K562 (cell line): ENCODE data around the gene KDM2A. TPM values are rescaled to one million over a fixed set of nuclear protein-coding genes. Genes with fewer than 3 reads are reported as not detected.

Experiments
- EGR1 ChIP-seq: fragments of 450-650 bp; conservative IDR thresholded peaks from 2 replicates; pipeline ENCODE4 v1.6.1; 2017; ENCODE audit warnings: mild to moderate bottlenecking
- GTF2E2 ChIP-seq: fragments of 200-800 bp; sonication (Bioruptor generic); IDR thresholded peaks from 2 replicates; pipeline ENCODE4 v1.6.1; 2016; ENCODE audit warnings: missing genetic modification characterization, missing compliant biosample characterization
- HDAC8 ChIP-seq: fragments of 450-650 bp; IDR thresholded peaks from 2 replicates; pipeline ENCODE4 v1.6.1; 2016; ENCODE audit warnings: mild to moderate bottlenecking, missing genetic modification characterization, moderate library complexity, missing compliant biosample characterization
- HOXB6 ChIP-seq: fragments of 250-450 bp; sonication (Bioruptor Pico); IDR thresholded peaks from 2 replicates; pipeline ENCODE4 v1.5.1; 2022; ENCODE audit warnings: mild to moderate bottlenecking, borderline replicate concordance
- UBTF ChIP-seq, 2 experiments: IDR thresholded peaks; 2 replicates each; pipeline ENCODE4 v1.6.1; 2012; ENCODE audit warnings: improper control_type of control experiment in 2 of 2, low read depth in 2 of 2, low read length in 2 of 2, borderline replicate concordance in 1 of 2
- ZNF143 ChIP-seq: sonication (generic); formaldehyde crosslinking; IDR thresholded peaks from 2 replicates; pipeline ENCODE4 v1.9.0; 2022; ENCODE audit warnings: mild to moderate bottlenecking, missing genetic modification reagents
- polyA plus RNA-seq, 8 experiments: library from polyadenylated mRNA; depleted of rRNA in 4 of 8; stranded (reverse) in 5 of 8; unstranded in 3 of 8; fragments of >200 nt; fragmentation: Nextera tagmentation in 2 of 8; fragmentation: Illumina TruSeq in 1 of 8; extraction: Ambion mirVana in 2 of 8; extraction: Trizol in 1 of 8; gene quantifications; 2 replicates each; pipeline versions ENCODE4 v1.2.1 to v1.2.3, GENCODE V29; 2011 to 2014; ENCODE audit warnings: inconsistent platforms in 1 of 8, missing spikeins in 1 of 8
- total RNA-seq, 7 experiments: library from RNA; depleted of rRNA in 6 of 7; stranded (reverse); fragments of >200 nt in 6 of 7; fragmentation: Illumina TruSeq in 2 of 7; extraction: Trizol in 2 of 7; gene quantifications; 2 replicates each; pipeline versions ENCODE4 v1.2.1 to v1.2.3, GENCODE V29; 2011 to 2021; ENCODE audit warnings: low replicate concordance in 1 of 7
- TF ChIP-seq, protein P1 (sequence below), 2 experiments: fragments of 150-350 bp in 1 of 2; IDR thresholded peaks; 2 replicates each; pipeline ENCODE4 v1.6.1; 2012 to 2016; ENCODE audit warnings: low read depth in 2 of 2, low read length in 2 of 2, mild to moderate bottlenecking in 1 of 2, moderate library complexity in 1 of 2
- TF ChIP-seq, protein P2 (sequence below): fragments of 450-650 bp; IDR thresholded peaks from 2 replicates; pipeline ENCODE4 v1.6.1; 2016; ENCODE audit warnings: missing biosample characterization, missing genetic modification characterization
- TF ChIP-seq, protein P3 (sequence below): fragments of 450-650 bp; IDR thresholded peaks from 2 replicates; pipeline ENCODE4 v1.6.1; 2016; ENCODE audit warnings: low read depth

Gene KDM2A
- total and polyA plus RNA-seq, 9 of the 15 experiments (the other 6 are each of a cell fraction or from before 2014, with no cell fraction given), result 5.0 to 39.3 (median 21.3) TPM

- TF ChIP-seq, protein P1, sequence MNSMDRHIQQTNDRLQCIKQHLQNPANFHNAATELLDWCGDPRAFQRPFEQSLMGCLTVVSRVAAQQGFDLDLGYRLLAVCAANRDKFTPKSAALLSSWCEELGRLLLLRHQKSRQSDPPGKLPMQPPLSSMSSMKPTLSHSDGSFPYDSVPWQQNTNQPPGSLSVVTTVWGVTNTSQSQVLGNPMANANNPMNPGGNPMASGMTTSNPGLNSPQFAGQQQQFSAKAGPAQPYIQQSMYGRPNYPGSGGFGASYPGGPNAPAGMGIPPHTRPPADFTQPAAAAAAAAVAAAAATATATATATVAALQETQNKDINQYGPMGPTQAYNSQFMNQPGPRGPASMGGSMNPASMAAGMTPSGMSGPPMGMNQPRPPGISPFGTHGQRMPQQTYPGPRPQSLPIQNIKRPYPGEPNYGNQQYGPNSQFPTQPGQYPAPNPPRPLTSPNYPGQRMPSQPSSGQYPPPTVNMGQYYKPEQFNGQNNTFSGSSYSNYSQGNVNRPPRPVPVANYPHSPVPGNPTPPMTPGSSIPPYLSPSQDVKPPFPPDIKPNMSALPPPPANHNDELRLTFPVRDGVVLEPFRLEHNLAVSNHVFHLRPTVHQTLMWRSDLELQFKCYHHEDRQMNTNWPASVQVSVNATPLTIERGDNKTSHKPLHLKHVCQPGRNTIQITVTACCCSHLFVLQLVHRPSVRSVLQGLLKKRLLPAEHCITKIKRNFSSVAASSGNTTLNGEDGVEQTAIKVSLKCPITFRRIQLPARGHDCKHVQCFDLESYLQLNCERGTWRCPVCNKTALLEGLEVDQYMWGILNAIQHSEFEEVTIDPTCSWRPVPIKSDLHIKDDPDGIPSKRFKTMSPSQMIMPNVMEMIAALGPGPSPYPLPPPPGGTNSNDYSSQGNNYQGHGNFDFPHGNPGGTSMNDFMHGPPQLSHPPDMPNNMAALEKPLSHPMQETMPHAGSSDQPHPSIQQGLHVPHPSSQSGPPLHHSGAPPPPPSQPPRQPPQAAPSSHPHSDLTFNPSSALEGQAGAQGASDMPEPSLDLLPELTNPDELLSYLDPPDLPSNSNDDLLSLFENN (IDR thresholded peaks at IDR 0.05; ENCODE audit: low read depth in 2 of 2, low read length in 2 of 2), result peak; percentile 14 to 80; a peak in 3 of 4 replicates
- TF ChIP-seq, protein P2, sequence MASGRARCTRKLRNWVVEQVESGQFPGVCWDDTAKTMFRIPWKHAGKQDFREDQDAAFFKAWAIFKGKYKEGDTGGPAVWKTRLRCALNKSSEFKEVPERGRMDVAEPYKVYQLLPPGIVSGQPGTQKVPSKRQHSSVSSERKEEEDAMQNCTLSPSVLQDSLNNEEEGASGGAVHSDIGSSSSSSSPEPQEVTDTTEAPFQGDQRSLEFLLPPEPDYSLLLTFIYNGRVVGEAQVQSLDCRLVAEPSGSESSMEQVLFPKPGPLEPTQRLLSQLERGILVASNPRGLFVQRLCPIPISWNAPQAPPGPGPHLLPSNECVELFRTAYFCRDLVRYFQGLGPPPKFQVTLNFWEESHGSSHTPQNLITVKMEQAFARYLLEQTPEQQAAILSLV (tag), result no peak
- no peak for TF ChIP-seq HDAC8 (tag)
- peak; percentile 60 to 90; a peak in 2 of 4 replicates for TF ChIP-seq UBTF (IDR thresholded peaks at IDR 0.05; ENCODE audit: borderline replicate concordance in 1 of 2, low read depth in 2 of 2, low read length in 2 of 2)
- no peak for TF ChIP-seq HOXB6
- TF ChIP-seq EGR1, result peak; percentile 49; the same call in 1 of the 2 replicates
- TF ChIP-seq, protein P3, sequence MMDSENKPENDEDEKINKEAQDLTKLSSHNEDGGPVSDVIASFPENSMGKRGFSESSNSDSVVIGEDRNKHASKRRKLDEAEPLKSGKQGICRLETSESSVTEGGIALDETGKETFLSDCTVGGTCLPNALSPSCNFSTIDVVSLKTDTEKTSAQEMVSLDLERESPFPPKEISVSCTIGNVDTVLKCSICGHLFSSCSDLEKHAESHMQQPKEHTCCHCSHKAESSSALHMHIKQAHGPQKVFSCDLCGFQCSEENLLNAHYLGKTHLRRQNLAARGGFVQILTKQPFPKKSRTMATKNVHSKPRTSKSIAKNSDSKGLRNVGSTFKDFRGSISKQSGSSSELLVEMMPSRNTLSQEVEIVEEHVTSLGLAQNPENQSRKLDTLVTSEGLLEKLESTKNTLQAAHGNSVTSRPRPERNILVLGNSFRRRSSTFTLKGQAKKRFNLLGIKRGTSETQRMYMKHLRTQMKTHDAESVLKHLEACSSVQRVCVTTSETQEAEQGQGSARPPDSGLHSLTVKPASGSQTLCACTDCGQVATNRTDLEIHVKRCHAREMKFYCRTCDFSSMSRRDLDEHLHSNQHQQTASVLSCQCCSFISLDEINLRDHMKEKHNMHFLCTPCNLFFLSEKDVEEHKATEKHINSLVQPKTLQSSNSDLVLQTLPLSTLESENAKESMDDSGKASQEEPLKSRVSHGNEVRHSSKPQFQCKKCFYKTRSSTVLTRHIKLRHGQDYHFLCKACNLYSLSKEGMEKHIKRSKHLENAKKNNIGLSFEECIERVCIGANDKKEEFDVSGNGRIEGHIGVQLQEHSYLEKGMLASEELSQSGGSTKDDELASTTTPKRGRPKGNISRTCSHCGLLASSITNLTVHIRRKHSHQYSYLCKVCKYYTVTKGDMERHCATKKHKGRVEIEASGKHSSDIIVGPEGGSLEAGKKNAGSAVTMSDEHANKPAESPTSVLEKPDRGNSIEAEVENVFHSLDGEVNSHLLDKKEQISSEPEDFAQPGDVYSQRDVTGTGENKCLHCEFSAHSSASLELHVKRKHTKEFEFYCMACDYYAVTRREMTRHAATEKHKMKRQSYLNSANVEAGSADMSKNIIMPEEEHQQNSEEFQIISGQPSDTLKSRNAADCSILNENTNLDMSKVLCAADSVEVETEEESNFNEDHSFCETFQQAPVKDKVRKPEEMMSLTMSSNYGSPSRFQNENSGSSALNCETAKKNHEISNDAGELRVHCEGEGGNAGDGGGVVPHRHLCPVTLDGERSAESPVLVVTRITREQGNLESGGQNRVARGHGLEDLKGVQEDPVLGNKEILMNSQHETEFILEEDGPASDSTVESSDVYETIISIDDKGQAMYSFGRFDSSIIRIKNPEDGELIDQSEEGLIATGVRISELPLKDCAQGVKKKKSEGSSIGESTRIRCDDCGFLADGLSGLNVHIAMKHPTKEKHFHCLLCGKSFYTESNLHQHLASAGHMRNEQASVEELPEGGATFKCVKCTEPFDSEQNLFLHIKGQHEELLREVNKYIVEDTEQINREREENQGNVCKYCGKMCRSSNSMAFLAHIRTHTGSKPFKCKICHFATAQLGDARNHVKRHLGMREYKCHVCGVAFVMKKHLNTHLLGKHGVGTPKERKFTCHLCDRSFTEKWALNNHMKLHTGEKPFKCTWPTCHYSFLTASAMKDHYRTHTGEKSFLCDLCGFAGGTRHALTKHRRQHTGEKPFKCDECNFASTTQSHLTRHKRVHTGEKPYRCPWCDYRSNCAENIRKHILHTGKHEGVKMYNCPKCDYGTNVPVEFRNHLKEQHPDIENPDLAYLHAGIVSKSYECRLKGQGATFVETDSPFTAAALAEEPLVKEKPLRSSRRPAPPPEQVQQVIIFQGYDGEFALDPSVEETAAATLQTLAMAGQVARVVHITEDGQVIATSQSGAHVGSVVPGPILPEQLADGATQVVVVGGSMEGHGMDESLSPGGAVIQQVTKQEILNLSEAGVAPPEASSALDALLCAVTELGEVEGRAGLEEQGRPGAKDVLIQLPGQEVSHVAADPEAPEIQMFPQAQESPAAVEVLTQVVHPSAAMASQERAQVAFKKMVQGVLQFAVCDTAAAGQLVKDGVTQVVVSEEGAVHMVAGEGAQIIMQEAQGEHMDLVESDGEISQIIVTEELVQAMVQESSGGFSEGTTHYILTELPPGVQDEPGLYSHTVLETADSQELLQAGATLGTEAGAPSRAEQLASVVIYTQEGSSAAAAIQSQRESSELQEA, result no peak
- TF ChIP-seq GTF2E2 (tag), result peak; percentile 4; the same call in 1 of the 2 replicates
- peak; percentile 76 for TF ChIP-seq ZNF143 (CRISPR knock-in tag)
Measured at GRCh38 chr11:67239783-67240575, 120.9 kb downstream of the KDM2A start (continued).
